Endothelial cell (in vitro differentiated cells): ENCODE measurements around the gene SERAC1. TPM values are rescaled to one million over a fixed set of nuclear protein-coding genes. Genes with fewer than 3 reads are reported as not detected.
"Not testable (repeated sequence)": the region's sequence is repeated elsewhere in the genome, so short reads cannot be mapped to it uniquely, and the experiment has no call there.

Source experiments
- DNase-seq: peaks from one replicate; pipeline ENCODE4 v3.0.0; 2021; ENCODE audit warnings: low spot score
- H3K27ac Mint-ChIP-seq: one replicate; pipeline ENCODE4 v1.8.0; 2021; ENCODE audit warnings: mixed read lengths, inconsistent platforms; ENCODE audit not compliant: unreplicated experiment
- H3K27me3 Mint-ChIP-seq: one replicate; pipeline ENCODE4 v1.8.0; 2021; ENCODE audit warnings: mild to moderate bottlenecking, moderate library complexity, mixed read lengths, inconsistent platforms; ENCODE audit not compliant: unreplicated experiment
- H3K36me3 Mint-ChIP-seq: one replicate; pipeline ENCODE4 v1.8.0; 2021; ENCODE audit warnings: mild to moderate bottlenecking, low read depth, mixed read lengths, inconsistent platforms; ENCODE audit not compliant: unreplicated experiment
- H3K4me1 Mint-ChIP-seq: one replicate; pipeline ENCODE4 v1.8.0; 2021; ENCODE audit warnings: mild to moderate bottlenecking, mixed read lengths, inconsistent platforms; ENCODE audit not compliant: unreplicated experiment
- H3K4me3 Mint-ChIP-seq: one replicate; pipeline ENCODE4 v1.8.0; 2021; ENCODE audit warnings: mild to moderate bottlenecking, mixed read lengths, inconsistent platforms; ENCODE audit not compliant: unreplicated experiment
- H3K9me3 Mint-ChIP-seq: one replicate; pipeline ENCODE4 v1.8.0; 2021; ENCODE audit warnings: mixed read lengths, inconsistent platforms; ENCODE audit not compliant: unreplicated experiment
- CTCF ChIP-seq: fragments of 200-600 bp; sonication (generic); IDR thresholded peaks from one replicate; pipeline ENCODE4 v1.5.0; 2021; ENCODE audit warnings: antibody characterized with exemption; ENCODE audit not compliant: unreplicated experiment
- total RNA-seq: library from RNA; stranded (reverse); fragmentation: NEBNext Ultra II Directional; extraction: Animal tissue kit (Norgen Biotek cat#: 25700); gene quantifications from one replicate; pipeline ENCODE4 v1.2.1, GENCODE V29; 2021; ENCODE audit not compliant: unreplicated experiment

SERAC1 gene
- total RNA-seq, 1 donor from 2014 or later: 13.8 TPM

- peaks cover 4% of the 10 kb centered on the region for H3K4me1 Mint-ChIP-seq
- H3K36me3 Mint-ChIP-seq: peaks cover 19% of the 10 kb centered on the region
- no peak for DNase-seq
- H3K4me3 Mint-ChIP-seq: peak overlapping the region; percentile 24
- no peaks in the 10 kb centered on the region for H3K9me3 Mint-ChIP-seq
- peaks cover under 1% of the 10 kb centered on the region for H3K27me3 Mint-ChIP-seq
- no peak overlapping the region for H3K27ac Mint-ChIP-seq
- TF ChIP-seq CTCF: no peak
Observed at GRCh38 chr6:158172001-158172400, 3.9 kb upstream of the SERAC1 start.

GRCh38 chr6:158170656-158171081 lies 2.6 kb upstream of the SERAC1 start:
- Mint-ChIP-seq H3K27me3 (peaks cover 4% of the 10 kb centered on the region), H3K9me3 (no peaks in the 10 kb centered on the region), H3K36me3 (peaks cover 13% of the 10 kb centered on the region), H3K27ac (no peak overlapping the region), H3K4me1 (peaks cover 8% of the 10 kb centered on the region), H3K4me3 (no peak overlapping the region)
- DNase-seq: no peak
- no peak for TF ChIP-seq CTCF

- not testable (repeated sequence) for H3K27ac Mint-ChIP-seq, H3K4me1 Mint-ChIP-seq, H3K9me3 Mint-ChIP-seq, H3K27me3 Mint-ChIP-seq, H3K4me3 Mint-ChIP-seq, DNase-seq
- peaks cover 16% of the 10 kb centered on the region for H3K36me3 Mint-ChIP-seq
Observed at GRCh38 chr6:158169634-158170033, 1.6 kb upstream of the SERAC1 start.

- DNase-seq: no peak
- Mint-ChIP-seq H3K36me3 (peaks cover 4% of the 10 kb centered on the region), H3K9me3 (no peaks in the 10 kb centered on the region), H3K4me1 (peaks cover 8% of the 10 kb centered on the region), H3K27me3 (peaks cover 6% of the 10 kb centered on the region), H3K4me3 (no peak overlapping the region), H3K27ac (peak overlapping the region; percentile 14)
- no peak for TF ChIP-seq CTCF
Observed at GRCh38 chr6:158165919-158166416, 2.1 kb downstream of the SERAC1 start.

GRCh38 chr6:158164579-158165170 lies 3.4 kb downstream of the SERAC1 start:
- peaks cover 8% of the 10 kb centered on the region for H3K4me1 Mint-ChIP-seq
- no peak overlapping the region for H3K27ac Mint-ChIP-seq
- no peak for DNase-seq
- H3K27me3 Mint-ChIP-seq: peaks cover 6% of the 10 kb centered on the region
- peaks cover 4% of the 10 kb centered on the region for H3K36me3 Mint-ChIP-seq
- TF ChIP-seq CTCF: no peak
- no peak overlapping the region for H3K4me3 Mint-ChIP-seq
- no peaks in the 10 kb centered on the region for H3K9me3 Mint-ChIP-seq
